Naive thymus-derived CD4-positive, alpha-beta T cell (primary cell): ENCODE data around the gene GPR25. TPM values are rescaled to one million over a fixed set of nuclear protein-coding genes. Genes with fewer than 3 reads are reported as not detected.

Experiments used
- ATAC-seq: fragments of 150-1000 bp; cut with Tn5 transposase; 2 replicates; pipeline ENCODE4 v1.10.0; 2021; ENCODE audit warnings: mild to moderate bottlenecking, moderate library complexity
- CTCF ChIA-PET: fragments of 350-600 bp; sonication (Branson Sonifier 250); formaldehyde crosslinking; loops from one replicate; lab custom pipeline; 2021; ENCODE audit warnings: antibody characterized with exemption; lab: Charles Lee
- POLR2A ChIA-PET: fragments of 350-600 bp; sonication (Branson Sonifier 250); formaldehyde crosslinking; loops from one replicate; lab custom pipeline; 2021; ENCODE audit warnings: antibody characterized with exemption, inconsistent platforms; lab: Charles Lee
- DNase-seq, 9 donors: peaks; one replicate each; pipeline versions ENCODE4 v3.0.0 to v3.0.0-alpha.2; 2020 to 2022; ENCODE audit warnings: mixed read lengths in 1 of 9
- H3K27ac ChIP-seq: one replicate; pipeline ENCODE4 v1.7.0; 2013; ENCODE audit warnings: mild to moderate bottlenecking, low read depth, low read length, moderate library complexity
- H3K27me3 ChIP-seq, 2 donors: one replicate each; pipeline ENCODE4 v1.7.0; 2013; ENCODE audit warnings: low read length in 2 of 2, mild to moderate bottlenecking in 2 of 2, moderate library complexity in 2 of 2; ENCODE audit not compliant: control insufficient read depth in 2 of 2, insufficient read depth in 2 of 2
- H3K36me3 ChIP-seq, 3 experiments: 1 replicate in 2 of 3; 2 replicates in 1 of 3; pipeline ENCODE4 v1.7.0; 2013; ENCODE audit warnings: low read length in 3 of 3, mild to moderate bottlenecking in 3 of 3, moderate library complexity in 1 of 3; ENCODE audit not compliant: insufficient read depth in 3 of 3, control insufficient read depth in 2 of 3
- H3K4me1 ChIP-seq, 2 donors: one replicate each; pipeline ENCODE4 v1.7.0; 2013; ENCODE audit warnings: low read length in 2 of 2, mild to moderate bottlenecking in 2 of 2, moderate library complexity in 1 of 2; ENCODE audit not compliant: control insufficient read depth in 2 of 2, insufficient read depth in 2 of 2
- H3K4me3 ChIP-seq: 2 replicates; pipeline ENCODE4 v1.7.0; 2013; ENCODE audit warnings: mild to moderate bottlenecking, low read length
- H3K9me3 ChIP-seq, 3 experiments: 1 replicate in 2 of 3; 2 replicates in 1 of 3; pipeline ENCODE4 v1.7.0; 2013; ENCODE audit warnings: low read length in 3 of 3; ENCODE audit not compliant: control insufficient read depth in 2 of 3
- H3K27ac Mint-ChIP-seq, 9 donors: one replicate each; pipeline ENCODE4 v1.8.0; 2020 to 2022; ENCODE audit warnings: mixed read lengths in 9 of 9, mild to moderate bottlenecking in 8 of 9, moderate library complexity in 5 of 9, inconsistent platforms in 2 of 9
- H3K27me3 Mint-ChIP-seq, 5 donors: one replicate each; pipeline ENCODE4 v1.8.0; 2021 to 2022; ENCODE audit warnings: mixed read lengths in 5 of 5, mild to moderate bottlenecking in 1 of 5
- H3K36me3 Mint-ChIP-seq, 5 donors: one replicate each; pipeline ENCODE4 v1.8.0; 2020 to 2022; ENCODE audit warnings: mixed read lengths in 5 of 5, mild to moderate bottlenecking in 3 of 5, inconsistent platforms in 1 of 5
- H3K4me1 Mint-ChIP-seq, 7 donors: one replicate each; pipeline ENCODE4 v1.8.0; 2020 to 2022; ENCODE audit warnings: mixed read lengths in 7 of 7, mild to moderate bottlenecking in 3 of 7, inconsistent platforms in 1 of 7
- H3K4me3 Mint-ChIP-seq, 10 donors: one replicate each; pipeline ENCODE4 v1.8.0; 2020 to 2022; ENCODE audit warnings: mild to moderate bottlenecking in 10 of 10, mixed read lengths in 10 of 10, moderate library complexity in 6 of 10, inconsistent platforms in 2 of 10
- H3K9me3 Mint-ChIP-seq, 11 donors: one replicate each; pipeline ENCODE4 v1.8.0; 2020 to 2022; ENCODE audit warnings: mixed read lengths in 11 of 11, mild to moderate bottlenecking in 4 of 11, inconsistent platforms in 1 of 11, moderate library complexity in 1 of 11
- intact Hi-C, 2 donors: fragments of 100-400 bp; cut with micrococcal nuclease; formaldehyde crosslinking; loops; one replicate each; pipeline ENCODE4 v1.15.1; 2023
- polyA plus RNA-seq, 2 donors: library from polyadenylated mRNA; unstranded; fragments of 300-500 nt; fragmentation: Illumina TruSeq; gene quantifications; one replicate each; pipeline ENCODE4 v1.2.3, GENCODE V29; 2021
- total RNA-seq, 6 experiments: library from RNA in 5 of 6; stranded (reverse) in 5 of 6; gene quantifications; 1 replicate in 5 of 6; 2 replicates in 1 of 6; pipeline ENCODE4 v1.2.3 and lab custom pipeline; 2021 to 2026

The GPR25 gene
- total and polyA plus RNA-seq, 7 experiments from 2014 or later = 0.48 to 1.8 (median 0.99) TPM; not detected in 1

DNA sequence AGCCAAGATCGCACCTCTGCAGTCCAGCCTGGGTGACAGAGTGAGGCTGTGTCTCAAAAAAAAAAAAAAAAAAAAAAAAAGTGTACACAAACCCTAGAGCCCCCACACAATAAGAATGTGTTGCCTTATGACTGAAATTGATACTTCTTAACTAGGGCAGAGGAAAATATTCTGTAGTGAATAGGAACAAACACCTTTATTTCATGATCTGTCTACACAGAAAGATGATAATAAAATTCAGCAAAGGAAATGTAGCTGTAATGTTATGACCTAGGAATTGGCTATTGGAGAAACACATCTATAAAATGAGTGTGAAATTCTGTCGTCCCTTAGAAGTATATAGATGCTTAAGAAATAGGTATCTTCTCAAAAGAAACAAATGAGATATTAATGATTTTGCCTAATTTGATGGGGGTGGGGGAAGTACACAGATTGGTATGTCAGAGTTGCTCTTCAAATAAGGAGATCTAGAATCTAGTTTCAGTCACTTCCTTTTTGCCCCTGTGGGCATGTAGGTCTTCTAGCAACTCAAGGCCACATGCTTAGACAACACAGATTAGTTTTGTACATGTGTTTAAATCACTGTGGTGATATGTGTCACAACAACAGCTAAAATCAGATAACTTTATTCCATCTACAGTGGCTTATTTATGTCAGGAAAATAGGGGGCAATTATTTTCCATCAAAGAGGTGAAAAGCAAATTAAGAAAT, 10.7 kb upstream of the GPR25 start:
- no peaks in the 10 kb centered on the region for H3K9me3 Mint-ChIP-seq
- H3K4me3 Mint-ChIP-seq = peak overlapping the region in 1 of 10 donors; percentile 43
- peaks cover 0 to 32% (median 0%) of the 10 kb centered on the region in 5 donors for H3K27me3 Mint-ChIP-seq
- Histone ChIP-seq H3K27ac (no peak overlapping the region), H3K4me3 (no peak overlapping the region), H3K9me3 (no peaks in the 10 kb centered on the region), H3K4me1 (peaks cover 0 to 10% of the 10 kb centered on the region in 2 donors), H3K36me3 (no peaks in the 10 kb centered on the region), H3K27me3 (no peaks in the 10 kb centered on the region)
- H3K36me3 Mint-ChIP-seq = peaks cover 0 to 30% (median 4%) of the 10 kb centered on the region in 5 donors
- ChIA-PET POLR2A (no interaction called here), CTCF (no interaction called here)
- peaks cover 0 to 19% (median 8%) of the 10 kb centered on the region in 7 donors for H3K4me1 Mint-ChIP-seq
- intact Hi-C loops = no loop called here
- DNase-seq (no peak), ATAC-seq (peak; percentile 74)
- H3K27ac Mint-ChIP-seq = peak overlapping the region in 2 of 9 donors; percentile 0 to 7

DNA sequence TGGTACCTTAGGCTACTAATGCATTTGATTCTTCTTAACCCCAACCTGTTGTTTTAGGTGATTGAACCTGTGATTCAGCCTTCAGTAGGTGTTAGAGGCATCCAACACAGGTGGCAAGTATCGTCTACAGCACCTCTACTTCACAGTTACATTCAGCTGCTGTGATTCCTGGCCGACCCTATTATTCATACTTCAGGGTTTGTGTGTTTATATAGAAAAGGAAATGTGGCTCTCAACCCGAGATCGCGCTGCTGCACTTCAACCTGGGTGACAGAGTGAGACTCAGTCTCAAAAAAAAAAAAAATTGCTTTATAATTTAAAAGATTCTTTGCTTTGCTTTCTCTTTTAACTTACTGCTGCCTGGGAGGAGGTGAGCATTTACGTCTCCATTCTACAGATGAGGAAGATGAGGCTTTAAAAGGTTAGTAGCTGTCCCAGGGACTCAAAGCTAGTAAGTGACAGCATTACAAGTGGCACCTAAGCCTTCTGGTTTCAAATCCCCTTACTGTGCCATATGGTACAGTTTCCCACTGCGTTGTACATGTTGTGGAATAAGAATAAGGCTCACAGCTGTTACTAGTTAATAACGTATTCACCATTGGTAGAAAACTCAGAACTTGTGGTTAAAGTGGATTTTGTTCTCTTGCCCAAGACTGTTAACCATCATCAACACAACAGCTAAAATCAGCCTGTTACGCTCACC, 9.9 kb upstream of the GPR25 start:
- Histone ChIP-seq H3K27me3 (no peaks in the 10 kb centered on the region), H3K9me3 (no peaks in the 10 kb centered on the region), H3K27ac (no peak overlapping the region), H3K36me3 (no peaks in the 10 kb centered on the region), H3K4me1 (peaks cover 0 to 15% of the 10 kb centered on the region in 2 donors), H3K4me3 (no peak overlapping the region)
- peaks cover 0 to 23% (median 4%) of the 10 kb centered on the region in 5 donors for H3K36me3 Mint-ChIP-seq
- ATAC-seq (peak; percentile 59), DNase-seq (no peak)
- H3K9me3 Mint-ChIP-seq = no peaks in the 10 kb centered on the region
- intact Hi-C loops = no loop called here
- ChIA-PET POLR2A (interaction anchor here (0.5 to 1.7 kb wide), 4 partner anchors 9 to 262 kb away, joined by 3 to 4 read pairs (median 3); no protein-coding TSS in a partner anchor), CTCF (interaction anchor here (1.1 kb wide), 1 partner anchor 12 kb away, joined by 3 read pairs; no protein-coding TSS in a partner anchor)
- H3K4me1 Mint-ChIP-seq = peaks cover 0 to 21% (median 9%) of the 10 kb centered on the region in 7 donors
- H3K27ac Mint-ChIP-seq = peak overlapping the region in 1 of 9 donors; percentile 0
- H3K27me3 Mint-ChIP-seq = peaks cover 0 to 38% (median 0%) of the 10 kb centered on the region in 5 donors
- H3K4me3 Mint-ChIP-seq = peak overlapping the region in 1 of 10 donors; percentile 43

DNA sequence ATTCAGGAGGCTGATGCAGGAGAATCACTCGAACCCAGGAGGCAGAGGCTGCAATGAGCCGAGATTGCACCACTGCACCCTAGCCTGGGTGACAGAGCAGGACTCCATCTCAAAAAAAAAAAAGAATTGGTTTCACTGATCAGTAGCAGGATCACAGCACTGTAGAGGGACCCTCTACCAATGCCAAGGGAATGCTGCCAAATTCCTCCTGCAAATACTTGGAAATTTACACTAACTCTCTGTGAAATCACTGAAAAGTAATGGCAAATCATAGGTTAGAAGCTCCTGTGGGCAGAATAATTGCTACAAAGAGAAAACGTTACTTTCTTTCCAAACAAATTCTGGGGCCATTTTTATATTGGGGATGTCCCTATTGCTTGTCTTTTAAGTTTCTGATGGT, 6.7 kb upstream of the GPR25 start:
- H3K4me1 Mint-ChIP-seq = peaks cover 0 to 26% (median 12%) of the 10 kb centered on the region in 7 donors
- CTCF ChIA-PET = interaction anchor here (0.6 kb wide), 1 partner anchor 106 kb away, joined by 4 read pairs; no protein-coding TSS in a partner anchor

DNA sequence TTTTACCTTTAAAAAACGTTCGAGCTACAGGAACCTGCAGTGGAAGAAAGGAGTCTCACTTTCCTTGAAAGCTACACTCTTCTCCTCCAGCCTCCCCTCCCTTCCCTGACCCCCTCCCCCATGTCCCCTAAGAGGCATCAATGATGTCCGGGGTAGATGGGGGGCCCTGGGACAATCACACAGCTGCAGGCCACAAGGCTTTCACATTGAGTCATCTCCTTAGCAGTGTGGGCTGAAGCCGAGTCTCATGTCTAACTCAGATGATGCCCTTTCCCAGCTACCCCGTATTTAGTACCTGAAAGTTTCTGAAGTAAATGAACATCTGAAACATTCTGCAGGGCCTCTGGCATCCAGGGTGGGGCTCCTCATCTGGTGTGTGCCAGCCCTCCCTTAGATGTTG, 6.3 kb upstream of the GPR25 start:
- DNase-seq (peak in 1 of 9 donors; percentile 41), ATAC-seq (no peak)
- no peak overlapping the region for H3K4me3 Mint-ChIP-seq
- no peaks in the 10 kb centered on the region for H3K27me3 ChIP-seq
- H3K4me1 ChIP-seq = peaks cover 0 to 38% of the 10 kb centered on the region in 2 donors
- no peak overlapping the region for H3K27ac ChIP-seq
- peaks cover 0 to 9% (median 0%) of the 10 kb centered on the region in 5 donors for H3K36me3 Mint-ChIP-seq
- H3K9me3 Mint-ChIP-seq = no peaks in the 10 kb centered on the region
- H3K4me3 ChIP-seq = no peak overlapping the region
- peaks cover 0 to 30% (median 14%) of the 10 kb centered on the region in 7 donors for H3K4me1 Mint-ChIP-seq
- no peak overlapping the region for H3K27ac Mint-ChIP-seq
- H3K9me3 ChIP-seq = no peaks in the 10 kb centered on the region
- ChIA-PET CTCF (no interaction called here), POLR2A (no interaction called here)
- H3K27me3 Mint-ChIP-seq = peaks cover 0 to 47% (median 8%) of the 10 kb centered on the region in 5 donors
- intact Hi-C loops = no loop called here
- no peaks in the 10 kb centered on the region for H3K36me3 ChIP-seq

More for the DNA sequence above, 6.7 kb upstream of the GPR25 start:
- POLR2A ChIA-PET = no interaction called here
- H3K9me3 ChIP-seq = no peaks in the 10 kb centered on the region
- intact Hi-C loops = no loop called here
- Mint-ChIP-seq H3K36me3 (peaks cover 0 to 9% (median 0%) of the 10 kb centered on the region in 5 donors), H3K27ac (no peak overlapping the region), H3K9me3 (no peaks in the 10 kb centered on the region), H3K27me3 (peaks cover 0 to 43% (median 4%) of the 10 kb centered on the region in 5 donors), H3K4me3 (no peak overlapping the region)
- H3K4me1 ChIP-seq = peaks cover 0 to 34% of the 10 kb centered on the region in 2 donors
- ATAC-seq (no peak), DNase-seq (no peak)
- no peaks in the 10 kb centered on the region for H3K36me3 ChIP-seq
- no peak overlapping the region for H3K4me3 ChIP-seq
- H3K27ac ChIP-seq = no peak overlapping the region
- no peaks in the 10 kb centered on the region for H3K27me3 ChIP-seq

DNA sequence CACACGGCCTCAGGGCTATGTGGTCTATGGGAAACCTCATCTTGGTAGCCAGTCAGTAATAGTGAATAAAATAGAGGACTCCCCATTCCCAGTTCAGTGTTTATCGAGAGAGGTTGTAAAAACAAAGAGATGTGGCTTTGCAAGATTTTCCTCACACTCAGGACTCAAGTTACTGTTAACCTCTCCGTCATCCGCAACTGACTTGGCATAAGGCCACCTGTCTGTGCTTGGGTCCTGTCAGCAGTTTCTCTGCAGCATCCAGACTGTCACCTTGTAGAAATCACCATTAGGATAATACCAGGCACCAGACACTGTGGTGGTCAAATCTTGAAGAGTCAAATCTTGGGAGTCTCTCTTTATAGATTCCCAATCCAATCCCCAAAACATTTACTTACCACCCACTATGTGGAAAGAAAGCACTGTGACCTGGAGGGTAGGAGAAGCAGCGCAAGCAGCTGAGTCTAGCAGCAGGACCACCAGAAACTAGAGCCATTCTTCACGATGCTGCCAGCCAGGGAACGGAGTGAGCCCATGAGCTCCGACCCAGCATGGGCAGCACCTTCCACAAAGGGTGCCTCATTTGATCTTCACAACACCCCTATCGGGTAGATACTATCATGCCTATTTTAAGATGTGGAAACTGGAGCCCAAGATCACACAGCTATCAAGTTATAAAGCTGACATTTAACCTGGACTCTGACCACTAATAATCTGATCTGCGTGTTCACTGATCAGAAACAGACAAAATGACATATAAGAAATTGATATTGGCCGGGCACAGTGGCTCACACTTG, 5.6 kb upstream of the GPR25 start:
- intact Hi-C loops = no loop called here
- peaks cover 0 to 6% (median 0%) of the 10 kb centered on the region in 5 donors for H3K36me3 Mint-ChIP-seq
- DNase-seq (no peak), ATAC-seq (no peak)
- H3K4me3 ChIP-seq = no peak overlapping the region
- H3K4me1 ChIP-seq = peaks cover 0 to 37% of the 10 kb centered on the region in 2 donors
- no peak overlapping the region for H3K27ac ChIP-seq
- H3K9me3 ChIP-seq = no peaks in the 10 kb centered on the region
- peak overlapping the region in 1 of 9 donors; percentile 6 for H3K27ac Mint-ChIP-seq
- H3K36me3 ChIP-seq = no peaks in the 10 kb centered on the region
- H3K27me3 ChIP-seq = no peaks in the 10 kb centered on the region
- H3K4me3 Mint-ChIP-seq = no peak overlapping the region
- H3K27me3 Mint-ChIP-seq = peaks cover 5 to 51% (median 13%) of the 10 kb centered on the region in 5 donors
- no peaks in the 10 kb centered on the region for H3K9me3 Mint-ChIP-seq
- peaks cover 0 to 26% (median 11%) of the 10 kb centered on the region in 7 donors for H3K4me1 Mint-ChIP-seq
- POLR2A ChIA-PET = interaction anchor here (1.3 kb wide), 1 partner anchor 10 kb away, joined by 5 read pairs; no protein-coding TSS in a partner anchor
- CTCF ChIA-PET = no interaction called here

DNA sequence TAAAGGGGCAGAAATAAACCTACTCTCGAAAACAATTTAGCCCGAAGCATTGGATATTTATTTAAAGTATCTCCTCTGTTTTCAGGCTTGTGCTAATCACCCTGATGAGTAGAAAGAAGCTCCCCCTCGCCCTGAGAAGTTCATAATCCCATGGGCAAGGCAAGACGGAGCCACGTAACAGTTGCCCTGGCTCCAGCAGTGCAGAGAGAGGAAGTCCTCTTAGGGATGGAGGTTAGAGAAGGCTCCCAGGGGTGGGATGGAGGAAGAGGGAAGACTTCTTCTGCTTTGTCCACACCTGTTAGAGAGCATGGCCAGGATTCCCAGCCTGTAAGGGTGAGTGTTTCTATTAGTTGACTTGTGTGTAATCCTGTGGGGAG, 3.4 kb upstream of the GPR25 start:
- ChIA-PET CTCF (no interaction called here), POLR2A (no interaction called here)
- H3K9me3 ChIP-seq = no peaks in the 10 kb centered on the region
- intact Hi-C loops = no loop called here
- peaks cover 16 to 54% (median 20%) of the 10 kb centered on the region in 5 donors for H3K27me3 Mint-ChIP-seq
- H3K9me3 Mint-ChIP-seq = no peaks in the 10 kb centered on the region
- H3K36me3 ChIP-seq = no peaks in the 10 kb centered on the region
- H3K4me1 Mint-ChIP-seq = peaks cover 3 to 30% (median 11%) of the 10 kb centered on the region in 7 donors
- H3K4me3 ChIP-seq = no peak overlapping the region
- H3K27me3 ChIP-seq = no peaks in the 10 kb centered on the region
- no peak overlapping the region for H3K27ac ChIP-seq
- no peak overlapping the region for H3K27ac Mint-ChIP-seq
- H3K36me3 Mint-ChIP-seq = peaks cover 0 to 5% (median 0%) of the 10 kb centered on the region in 5 donors
- no peak overlapping the region for H3K4me3 Mint-ChIP-seq
- DNase-seq (no peak), ATAC-seq (no peak)
- H3K4me1 ChIP-seq = peaks cover 7 to 31% of the 10 kb centered on the region in 2 donors
